Endothelial cell of umbilical vein (primary cell): ENCODE results near the gene SP1. TPM values are rescaled to one million over a fixed set of nuclear protein-coding genes. Genes with fewer than 3 reads are reported as not detected.

ENCODE experiments used
- BruUV-seq: library from RNA; stranded (reverse); fragments of 400-500 nt; replicated peaks from 2 replicates; lab custom pipeline; 2021; lab: Mats Ljungman, UMichigan
- CTCF ChIA-PET: fragments of 300-600, 350-600 bp; sonication (Branson Sonifier 250); formaldehyde crosslinking; loops from one replicate; lab custom pipeline; 2021; ENCODE audit warnings: antibody characterized with exemption, inconsistent platforms; lab: Charles Lee
- POLR2A ChIA-PET: fragments of 300-600, 350-600 bp; sonication (Branson Sonifier 250); formaldehyde crosslinking; loops from one replicate; lab custom pipeline; 2021; ENCODE audit warnings: antibody characterized with exemption, inconsistent platforms; lab: Charles Lee
- DNase-seq: peaks from one replicate; pipeline ENCODE4 v3.0.0-alpha.2; 2011; ENCODE audit warnings: low read depth, low spot score
- FAIRE-seq: peaks from 2 replicates; lab custom pipeline; 2011; peaks lifted over from hg19 to GRCh38; lab: Jason Lieb, UNC
- H2AFZ ChIP-seq: 2 replicates; pipeline ENCODE4 v1.6.0; 2012; ENCODE audit warnings: low read depth, low read length, control low read depth, inconsistent platforms
- H3K27ac ChIP-seq: 2 replicates; pipeline ENCODE4 v1.5.1; 2011; ENCODE audit warnings: low read depth, mild to moderate bottlenecking, control low read depth, low read length, moderate library complexity; ENCODE audit not compliant: insufficient read depth
- H3K27me3 ChIP-seq, 2 experiments: 2 replicates each; pipeline versions ENCODE4 v1.6.0 to v1.6.1; 2011; ENCODE audit warnings: low read length in 2 of 2, mixed read lengths in 1 of 2; ENCODE audit not compliant: control insufficient read depth in 2 of 2, insufficient read depth in 2 of 2
- H3K36me3 ChIP-seq, 2 experiments: 2 replicates in 1 of 2; 3 replicates in 1 of 2; pipeline ENCODE4 v1.5.1; 2011; ENCODE audit warnings: low read length in 2 of 2, mild to moderate bottlenecking in 1 of 2, moderate library complexity in 1 of 2; ENCODE audit not compliant: control insufficient read depth in 2 of 2, insufficient read depth in 2 of 2; ENCODE audit errors: extremely low read depth in 1 of 2
- H3K4me1 ChIP-seq: 3 replicates; pipeline ENCODE4 v1.5.1; 2011; ENCODE audit warnings: mild to moderate bottlenecking, low read length; ENCODE audit not compliant: control insufficient read depth, insufficient read depth; ENCODE audit errors: extremely low read depth
- H3K4me2 ChIP-seq: 2 replicates; pipeline ENCODE4 v1.6.1; 2011; ENCODE audit warnings: low read length, control low read depth, mixed read lengths; ENCODE audit not compliant: insufficient read depth
- H3K4me3 ChIP-seq, 3 experiments: fragments of 200-600 bp in 1 of 3; sonication (generic), shearing (Covaris generic) in 1 of 3; replicated peaks in 1 of 3; 2 replicates each; pipeline ENCODE4 v1.5.1; 2011 to 2016; ENCODE audit warnings: control low read depth in 3 of 3, low read length in 3 of 3, mild to moderate bottlenecking in 2 of 3, inconsistent platforms in 1 of 3, low read depth in 1 of 3, moderate library complexity in 1 of 3; ENCODE audit not compliant: insufficient read depth in 1 of 3
- H3K79me2 ChIP-seq: 2 replicates; pipeline ENCODE4 v1.6.0; 2012; ENCODE audit warnings: low read length, inconsistent platforms; ENCODE audit not compliant: control insufficient read depth, insufficient read depth
- H3K9ac ChIP-seq: replicated peaks from 2 replicates; pipeline ENCODE3; 2011; ENCODE audit warnings: low read length, control low read depth; ENCODE audit not compliant: insufficient read depth; ENCODE audit errors: extremely low read depth
- H3K9me1 ChIP-seq: replicated peaks from 3 replicates; pipeline ENCODE4 v1.6.0; 2011; ENCODE audit warnings: mild to moderate bottlenecking, low read length; ENCODE audit not compliant: control insufficient read depth, insufficient read depth; ENCODE audit errors: extremely low read depth
- H3K9me3 ChIP-seq: replicated peaks from 2 replicates; pipeline ENCODE4 v1.5.1; 2012; ENCODE audit warnings: low read length, inconsistent platforms; ENCODE audit not compliant: control insufficient read depth, insufficient read depth
- H4K20me1 ChIP-seq: replicated peaks from 2 replicates; pipeline ENCODE3; 2011; ENCODE audit warnings: mild to moderate bottlenecking, low read length; ENCODE audit not compliant: control insufficient read depth, insufficient read depth; ENCODE audit errors: extremely low read depth
- CTCF ChIP-seq, 2 donors: IDR thresholded peaks; 1 replicate in 1 of 2; 2 replicates in 1 of 2; pipeline ENCODE4 v1.5.1; 2011; ENCODE audit warnings: low read length in 2 of 2, mild to moderate bottlenecking in 2 of 2, moderate library complexity in 2 of 2, control low read depth in 1 of 2, inconsistent platforms in 1 of 2, low read depth in 1 of 2; ENCODE audit not compliant: insufficient read depth in 1 of 2; ENCODE audit errors: extremely low read depth in 1 of 2
- EZH2 ChIP-seq: IDR thresholded peaks from 2 replicates; pipeline ENCODE4 v1.6.1; 2012; ENCODE audit warnings: borderline replicate concordance, low read depth, mild to moderate bottlenecking, moderate library complexity, low read length, inconsistent platforms; ENCODE audit not compliant: severe bottlenecking
- FOS ChIP-seq: IDR thresholded peaks from 2 replicates; pipeline ENCODE4 v1.6.1; 2011; ENCODE audit warnings: mild to moderate bottlenecking, low read length, moderate library complexity, borderline replicate concordance; ENCODE audit not compliant: insufficient read depth
- GATA2 ChIP-seq: IDR thresholded peaks from 2 replicates; pipeline ENCODE4 v1.7.0; 2011; ENCODE audit warnings: low read depth, mild to moderate bottlenecking, moderate library complexity, mixed read lengths, low read length; ENCODE audit not compliant: insufficient read length, insufficient read depth
- JUN ChIP-seq: IDR thresholded peaks from 2 replicates; pipeline ENCODE4 v1.6.1; 2011; ENCODE audit warnings: borderline replicate concordance, low read depth; ENCODE audit not compliant: insufficient read length, insufficient read depth
- MAX ChIP-seq: IDR thresholded peaks from 2 replicates; pipeline ENCODE4 v1.6.1; 2011; ENCODE audit not compliant: insufficient read depth, insufficient read length
- MYC ChIP-seq: IDR thresholded peaks from one replicate; pipeline ENCODE4 v1.6.1; 2011; ENCODE audit warnings: mild to moderate bottlenecking, low read depth, low read length
- POLR2A ChIP-seq: IDR thresholded peaks from 2 replicates; pipeline ENCODE4 v1.6.1; 2012; ENCODE audit warnings: low read depth, mild to moderate bottlenecking, control low read depth, low read length
- POLR2AphosphoS5 ChIP-seq: IDR thresholded peaks from 2 replicates; pipeline ENCODE4 v1.6.1; 2012; ENCODE audit warnings: low read depth, mild to moderate bottlenecking, control low read depth, low read length, moderate library complexity; ENCODE audit not compliant: insufficient read depth
- dilution Hi-C: fragments of 300-500 bp; cut with MboI; formaldehyde crosslinking; loops from one replicate; pipeline ENCODE4 v1.15.0; 2019; ENCODE audit warnings: low sequenced_read_pairs; ENCODE audit not compliant: extremely low pct_ligation_motif_present
- intact Hi-C: fragments of 100-400 bp; cut with micrococcal nuclease; formaldehyde crosslinking; loops from one replicate; pipeline ENCODE4 v1.10.0; 2022
- polyA plus RNA-seq, 4 experiments: library from polyadenylated mRNA; depleted of rRNA in 3 of 4; stranded (reverse) in 3 of 4; unstranded in 1 of 4; fragments of >200 nt; gene quantifications; 2 replicates each; pipeline versions ENCODE4 v1.2.1 to v1.2.3, GENCODE V29; 2011 to 2012; ENCODE audit warnings: missing spikeins in 1 of 4
- total RNA-seq: library from RNA; stranded (reverse); gene quantifications from 2 replicates; pipeline ENCODE4 v1.2.3, GENCODE V29; 2021

Gene SP1
- total and polyA plus RNA-seq, 2 donors (not counting 3 experiments of a cell fraction or from before 2014, with no cell fraction given), result 34.8 to 56.3 TPM

GRCh38 chr12:53381731-53382630 is 2.0 kb downstream of the SP1 start:
- H3K36me3 ChIP-seq, result peaks cover 6 to 12% of the 10 kb centered on the region in 2 experiments
- DNase-seq (peak; percentile 45), FAIRE-seq (peak; percentile 57)
- peak overlapping the region; percentile 76 for H3K27ac ChIP-seq
- peak overlapping the region in 1 of 3 experiments; percentile 81 for H3K4me3 ChIP-seq
- BruUV-seq, result no TSS peak
- H4K20me1 ChIP-seq, result no peaks in the 10 kb centered on the region
- dilution Hi-C loops, result no loop called here
- peaks cover 40% of the 10 kb centered on the region for H3K79me2 ChIP-seq
- ChIA-PET POLR2A (interaction anchor here (0.6 kb wide), 1 partner anchor 40 kb away, joined by 6 read pairs; no protein-coding TSS in a partner anchor), CTCF (interaction anchor here (1.0 to 4.4 kb wide), 13 partner anchors 20 to 61 kb away, joined by 3 to 87 read pairs (median 7); partner anchors contain the start of gene AAAS)
- intact Hi-C loops, result no loop called here
- no peak overlapping the region for H2AFZ ChIP-seq
- TF ChIP-seq POLR2A, result no peak
- peak; percentile 36 to 45 for TF ChIP-seq CTCF (IDR thresholded peaks at IDR 0.05; ENCODE audit: extremely low read depth in 1 of 2, insufficient read depth in 1 of 2, low read depth in 1 of 2, low read length in 2 of 2)
- no peaks in the 10 kb centered on the region for H3K9me1 ChIP-seq
- H3K9me3 ChIP-seq, result no peaks in the 10 kb centered on the region
- H3K4me1 ChIP-seq, result peaks cover 30% of the 10 kb centered on the region
- peak overlapping the region; percentile 81 for H3K9ac ChIP-seq
- H3K27me3 ChIP-seq, result no peaks in the 10 kb centered on the region
- H3K4me2 ChIP-seq, result peak overlapping the region; percentile 92

- Histone ChIP-seq H4K20me1 (no peaks in the 10 kb centered on the region), H3K27ac (no peak overlapping the region), H3K4me2 (peak overlapping the region; percentile 24), H3K27me3 (no peaks in the 10 kb centered on the region), H3K79me2 (peaks cover 48% of the 10 kb centered on the region), H2AFZ (no peak overlapping the region), H3K4me3 (no peak overlapping the region), H3K9me1 (no peaks in the 10 kb centered on the region), H3K36me3 (peaks cover 6 to 12% of the 10 kb centered on the region in 2 experiments), H3K9me3 (no peaks in the 10 kb centered on the region), H3K4me1 (peaks cover 36% of the 10 kb centered on the region), H3K9ac (no peak overlapping the region)
- ChIA-PET CTCF (interaction anchor here (0.8 to 4.4 kb wide), 4 partner anchors 30 to 62 kb away, joined by 3 to 87 read pairs (median 25); partner anchors contain the start of gene AAAS), POLR2A (no interaction called here)
- FAIRE-seq, result no peak
- dilution Hi-C loops, result no loop called here
- intact Hi-C loops, result no loop called here
- TF ChIP-seq MAX (no peak), MYC (no peak), POLR2AphosphoS5 (no peak), EZH2 (no peak), GATA2 (no peak), CTCF (IDR thresholded peaks at IDR 0.05; ENCODE audit: extremely low read depth in 1 of 2, insufficient read depth in 1 of 2, low read depth in 1 of 2, low read length in 2 of 2) (no peak), POLR2A (no peak), JUN (no peak), FOS (no peak)
- BruUV-seq, result no TSS peak
- DNase-seq, result no peak
Measured at GRCh38 chr12:53383258-53383657, 3.3 kb downstream of the SP1 start.
